GM12878 (cell line): Measurements from ENCODE around the gene TMEM45B.
"Not testable (repeated sequence)": the region's sequence is repeated elsewhere in the genome, so short reads cannot be mapped to it uniquely, and the experiment has no call there.

Experiments
- BHLHE40 ChIP-seq, 2 experiments: fragments of 450-650 bp in 1 of 2; IDR thresholded peaks; 2 replicates each; pipeline ENCODE4 v1.6.1; 2011 to 2017; ENCODE audit warnings: low read depth in 2 of 2, borderline replicate concordance in 1 of 2, improper control_type of control experiment in 1 of 2, low read length in 1 of 2, mild to moderate bottlenecking in 1 of 2
- TAF1 ChIP-seq: IDR thresholded peaks from 2 replicates; pipeline ENCODE4 v1.6.1; 2011; ENCODE audit warnings: mild to moderate bottlenecking, low read depth, low read length, borderline replicate concordance
- TF ChIP-seq, protein P1 (sequence below): IDR thresholded peaks from 2 replicates; pipeline ENCODE4 v1.6.1; 2011; ENCODE audit warnings: low read depth, mild to moderate bottlenecking, low read length, moderate library complexity, borderline replicate concordance; ENCODE audit errors: extremely low read depth

DNA sequence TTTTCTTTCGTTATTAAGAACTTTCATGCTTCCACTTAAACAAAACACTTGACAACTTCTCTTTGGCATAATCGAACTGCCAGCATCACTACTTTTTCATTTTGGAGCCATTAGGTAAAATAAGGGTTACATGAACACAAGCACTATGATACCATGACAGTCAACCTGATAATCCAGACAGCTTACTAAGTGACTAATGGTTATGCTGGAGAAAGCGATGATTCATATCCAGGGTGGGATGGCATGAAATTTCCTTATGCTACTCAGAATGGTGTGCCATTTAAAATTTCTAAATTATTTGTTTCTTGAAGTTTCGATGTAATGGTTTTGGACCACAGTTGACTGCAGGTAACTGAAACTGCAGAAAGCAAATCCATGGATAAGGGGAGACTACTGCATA lies 15.6 kb downstream of the TMEM45B start:
- not testable (repeated sequence) for TF ChIP-seq BHLHE40 (IDR thresholded peaks at IDR 0.05; ENCODE audit: borderline replicate concordance in 1 of 2, low read depth in 2 of 2, low read length in 1 of 2); TAF1
- TF ChIP-seq, protein P1, sequence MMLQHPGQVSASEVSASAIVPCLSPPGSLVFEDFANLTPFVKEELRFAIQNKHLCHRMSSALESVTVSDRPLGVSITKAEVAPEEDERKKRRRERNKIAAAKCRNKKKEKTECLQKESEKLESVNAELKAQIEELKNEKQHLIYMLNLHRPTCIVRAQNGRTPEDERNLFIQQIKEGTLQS = not testable (repeated sequence)
